Thymus (tissue), 11 donors: ENCODE data around the gene ZNF275. TPM values are rescaled to one million over a fixed set of nuclear protein-coding genes. Genes with fewer than 3 reads are reported as not detected.

Experiments used
- DNase-seq, 9 donors: peaks; one replicate each; pipeline ENCODE4 v3.0.0-alpha.2; 2013; ENCODE audit warnings: low spot score in 9 of 9, low read depth in 6 of 9, missing footprints in 1 of 9
- H3K27ac ChIP-seq, 2 donors: one replicate each; pipeline ENCODE4 v1.5.1; 2013; ENCODE audit warnings: control low read depth in 1 of 2, low read depth in 1 of 2, low read length in 1 of 2, mild to moderate bottlenecking in 1 of 2, moderate library complexity in 1 of 2
- H3K27me3 ChIP-seq, 2 donors: one replicate each; pipeline ENCODE4 v1.5.1; 2013; ENCODE audit warnings: low read length in 1 of 2; ENCODE audit not compliant: control insufficient read depth in 2 of 2, insufficient read depth in 1 of 2
- H3K36me3 ChIP-seq, 2 donors: one replicate each; pipeline ENCODE4 v1.5.1; 2013; ENCODE audit warnings: low read length in 1 of 2, mild to moderate bottlenecking in 1 of 2, moderate library complexity in 1 of 2; ENCODE audit not compliant: control insufficient read depth in 2 of 2, insufficient read depth in 2 of 2
- H3K4me1 ChIP-seq, 2 donors: one replicate each; pipeline ENCODE4 v1.5.1; 2013; ENCODE audit warnings: low read length in 2 of 2; ENCODE audit not compliant: control insufficient read depth in 2 of 2, insufficient read depth in 2 of 2
- H3K4me3 ChIP-seq, 2 donors: one replicate each; pipeline ENCODE4 v1.5.1; 2013; ENCODE audit warnings: low read length in 2 of 2, control low read depth in 1 of 2, mild to moderate bottlenecking in 1 of 2
- H3K9me3 ChIP-seq, 2 donors: one replicate each; pipeline ENCODE4 v1.5.1; 2013; ENCODE audit warnings: low read length in 1 of 2, mild to moderate bottlenecking in 1 of 2; ENCODE audit not compliant: control insufficient read depth in 2 of 2, insufficient read depth in 1 of 2
- WGBS: extraction: QIAGEN DNeasy Blood & Tissue Kit; methylation state at CpG from one replicate; pipeline ENCODE4 v1.1.7; 2013; 5-methylcytosine and 5-hydroxymethylcytosine counted together
- polyA plus RNA-seq: library from polyadenylated mRNA; stranded (reverse); fragments of 200-250 nt; gene quantifications from one replicate; pipeline ENCODE4 v1.2.3, GENCODE V29; 2013
- total RNA-seq: library from RNA; stranded (reverse); fragments of 120-200 nt; gene quantifications from one replicate; pipeline ENCODE4 v1.2.4, GENCODE V29; 2013
- donor health status: healthy.

Gene ZNF275
- total and polyA plus RNA-seq, 2 donors = 3.7 to 4.5 TPM

DNA sequence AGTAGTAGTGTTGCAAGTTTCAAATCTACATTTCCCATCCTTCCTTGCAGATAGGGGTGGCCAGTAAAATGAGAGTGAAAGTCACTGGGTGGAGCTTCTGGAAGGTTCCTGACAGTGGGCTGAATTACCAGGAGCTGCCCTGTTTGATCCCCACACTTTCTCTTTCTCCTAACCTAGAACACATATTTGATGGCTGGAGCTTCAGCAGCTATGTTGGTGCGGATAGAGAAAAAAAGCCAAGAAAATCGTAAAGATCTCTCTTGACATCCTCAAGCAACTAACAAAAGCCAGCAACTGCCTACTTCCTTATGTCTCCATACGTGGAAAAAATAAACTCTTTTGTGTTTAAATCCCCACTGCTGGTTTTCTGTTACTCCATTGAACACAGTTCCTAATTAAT, 32.2 kb downstream of the ZNF275 start:
- H3K36me3 ChIP-seq = no peaks in the 10 kb centered on the region
- no peak for DNase-seq
- 92% methylated on average over 3 of the region's 3 CpGs for WGBS
- no peaks in the 10 kb centered on the region for H3K9me3 ChIP-seq
- H3K4me3 ChIP-seq = no peak overlapping the region
- H3K27ac ChIP-seq = no peak overlapping the region
- H3K4me1 ChIP-seq = no peaks in the 10 kb centered on the region
- no peaks in the 10 kb centered on the region for H3K27me3 ChIP-seq

DNA sequence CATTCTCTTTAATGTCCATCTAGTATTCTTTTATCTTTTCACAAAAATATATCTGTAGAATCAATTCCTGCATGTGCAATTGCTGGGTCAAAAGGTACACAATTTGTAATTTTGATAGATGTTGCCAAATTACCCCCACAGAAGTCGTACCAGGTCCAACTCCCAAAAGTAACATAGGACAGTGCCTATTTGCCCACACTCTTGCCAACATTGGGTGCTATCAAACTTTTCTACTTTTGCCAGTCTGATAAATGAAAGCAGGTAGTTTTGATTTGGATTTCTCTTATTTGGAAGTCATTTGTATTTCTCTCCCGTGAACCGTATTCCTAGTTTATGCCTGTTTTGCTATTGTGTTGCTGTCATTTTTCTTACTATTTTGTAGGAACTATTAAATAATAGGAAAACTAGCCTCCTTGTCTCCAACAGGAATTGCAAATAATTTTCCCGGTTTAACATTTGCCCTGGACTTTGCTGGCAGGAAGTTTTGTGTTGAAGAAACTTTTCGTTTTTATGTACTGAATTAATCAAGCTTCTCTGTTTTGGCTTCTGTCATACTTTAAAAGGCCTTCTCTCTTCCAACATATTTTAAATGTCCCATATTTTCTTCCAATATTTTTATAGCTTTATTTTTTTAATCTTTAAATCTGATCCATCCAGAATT, 33.1 kb downstream of the ZNF275 start:
- DNase-seq = no peak
- 93% methylated on average over 5 of the region's 5 CpGs for WGBS
- Histone ChIP-seq H3K36me3 (no peaks in the 10 kb centered on the region), H3K4me1 (no peaks in the 10 kb centered on the region), H3K4me3 (no peak overlapping the region), H3K27me3 (no peaks in the 10 kb centered on the region), H3K9me3 (no peaks in the 10 kb centered on the region), H3K27ac (no peak overlapping the region)

DNA sequence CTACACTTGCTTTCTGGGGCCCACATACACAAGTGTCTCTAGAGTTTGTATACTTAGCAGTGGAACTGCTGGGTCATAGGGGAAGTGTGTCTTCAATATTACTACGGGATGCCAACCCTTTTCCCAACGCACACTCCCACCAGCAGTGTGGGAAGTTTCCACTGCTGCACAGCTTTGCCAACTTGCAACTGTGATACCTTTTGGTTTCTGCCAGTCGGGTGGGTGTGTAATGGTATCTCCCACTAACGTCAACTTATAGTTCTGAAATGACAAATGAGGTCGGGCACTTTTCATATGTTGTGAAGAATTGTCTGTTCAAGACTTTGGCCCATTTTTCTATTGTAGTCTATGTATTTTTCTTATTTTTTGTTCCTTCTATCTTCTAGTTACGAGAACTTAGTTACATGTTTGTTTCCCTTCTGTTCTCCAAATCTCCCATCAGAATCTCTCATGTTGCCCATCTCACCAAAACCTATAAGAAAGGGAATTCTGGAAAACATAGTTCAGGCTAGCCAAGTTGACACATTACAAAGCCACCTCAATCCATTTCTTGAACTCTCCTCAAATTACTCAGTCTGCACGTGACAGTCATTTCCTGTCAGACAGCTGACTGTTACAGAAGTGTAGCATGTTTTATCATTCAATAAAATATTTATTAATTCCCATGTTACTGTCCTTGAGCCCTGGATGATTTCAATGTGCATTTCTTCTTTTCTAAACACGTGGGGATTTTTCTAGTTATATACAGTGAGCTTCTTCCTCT, 36.5 kb downstream of the ZNF275 start:
- H3K4me1 ChIP-seq = no peaks in the 10 kb centered on the region
- WGBS = 68% methylated on average over 8 of the region's 8 CpGs
- no peak for DNase-seq
- H3K9me3 ChIP-seq = no peaks in the 10 kb centered on the region
- no peaks in the 10 kb centered on the region for H3K36me3 ChIP-seq
- no peak overlapping the region for H3K27ac ChIP-seq
- no peaks in the 10 kb centered on the region for H3K27me3 ChIP-seq
- no peak overlapping the region for H3K4me3 ChIP-seq

DNA sequence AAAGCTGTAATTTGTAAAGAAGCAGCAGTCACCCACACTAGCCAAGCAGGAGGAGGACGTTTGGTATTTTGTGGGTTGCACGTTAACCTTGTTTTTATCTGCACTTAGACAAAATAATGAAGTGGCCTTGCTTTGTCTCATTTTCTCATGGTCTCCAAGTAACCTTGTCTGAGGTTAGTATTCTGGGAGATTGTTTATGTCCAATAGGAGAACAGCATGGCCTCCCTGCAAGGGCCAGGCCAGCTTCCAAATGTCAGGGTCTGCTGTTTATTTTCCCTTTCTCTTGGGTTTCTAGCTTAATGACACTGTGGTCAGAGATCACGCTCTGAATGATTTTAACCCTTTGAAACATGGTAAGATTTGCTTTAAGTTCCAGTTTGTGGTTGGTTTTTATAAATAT, 37.3 kb downstream of the ZNF275 start:
- no peaks in the 10 kb centered on the region for H3K36me3 ChIP-seq
- WGBS = 89% methylated on average over 3 of the region's 3 CpGs
- peaks cover 0 to 2% of the 10 kb centered on the region in 2 donors for H3K27me3 ChIP-seq
- H3K4me1 ChIP-seq = no peaks in the 10 kb centered on the region
- no peak overlapping the region for H3K4me3 ChIP-seq
- no peak for DNase-seq
- H3K9me3 ChIP-seq = no peaks in the 10 kb centered on the region
- H3K27ac ChIP-seq = no peak overlapping the region

DNA sequence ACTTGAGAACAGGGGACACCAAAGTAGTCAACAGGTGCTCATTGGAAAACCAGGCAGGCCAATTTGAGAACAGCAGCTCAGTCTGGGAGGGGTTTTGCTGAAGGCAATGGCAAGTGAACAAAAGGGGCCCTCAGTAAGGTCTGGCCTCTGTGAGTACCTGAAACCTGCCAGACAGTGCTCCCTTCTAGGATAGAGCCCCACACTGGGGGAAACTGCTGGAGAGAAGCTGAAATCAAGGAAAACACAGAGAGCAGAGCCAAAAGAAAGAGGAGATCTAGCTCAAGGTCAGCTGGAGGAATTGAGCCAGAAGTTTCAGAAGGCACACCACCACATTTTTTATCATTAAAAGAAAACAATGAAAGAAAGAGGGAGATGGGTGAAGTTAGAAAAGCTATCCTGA, 39.0 kb downstream of the ZNF275 start:
- no peak for DNase-seq
- Histone ChIP-seq H3K27me3 (peaks cover 0 to 2% of the 10 kb centered on the region in 2 donors), H3K36me3 (no peaks in the 10 kb centered on the region), H3K4me1 (no peaks in the 10 kb centered on the region), H3K9me3 (no peaks in the 10 kb centered on the region), H3K27ac (no peak overlapping the region), H3K4me3 (no peak overlapping the region)

DNA sequence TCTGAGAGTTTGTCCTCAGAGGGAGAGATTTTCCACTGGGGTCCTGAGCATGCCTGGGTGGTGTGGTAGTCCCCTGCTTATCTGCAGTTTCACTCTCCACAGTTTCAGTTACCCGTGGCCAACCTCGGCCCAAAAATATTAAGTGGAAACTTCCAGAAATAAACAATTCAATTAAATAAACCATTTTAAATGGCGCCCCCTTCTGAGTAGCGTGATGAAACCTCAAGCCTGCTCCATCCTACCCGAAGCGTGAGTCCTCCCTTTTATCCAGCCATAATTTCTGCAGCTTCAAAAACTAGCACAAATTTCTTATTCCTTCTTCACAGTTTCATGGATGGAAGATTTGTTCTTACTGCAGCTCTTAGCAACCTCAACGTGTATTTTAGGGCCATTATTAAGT, 40.5 kb downstream of the ZNF275 start:
- WGBS = 83% methylated on average over 7 of the region's 7 CpGs
- no peak overlapping the region for H3K4me3 ChIP-seq
- no peaks in the 10 kb centered on the region for H3K9me3 ChIP-seq
- H3K4me1 ChIP-seq = no peaks in the 10 kb centered on the region
- peaks cover 0 to 2% of the 10 kb centered on the region in 2 donors for H3K27me3 ChIP-seq
- DNase-seq = no peak
- no peaks in the 10 kb centered on the region for H3K36me3 ChIP-seq
- no peak overlapping the region for H3K27ac ChIP-seq

DNA sequence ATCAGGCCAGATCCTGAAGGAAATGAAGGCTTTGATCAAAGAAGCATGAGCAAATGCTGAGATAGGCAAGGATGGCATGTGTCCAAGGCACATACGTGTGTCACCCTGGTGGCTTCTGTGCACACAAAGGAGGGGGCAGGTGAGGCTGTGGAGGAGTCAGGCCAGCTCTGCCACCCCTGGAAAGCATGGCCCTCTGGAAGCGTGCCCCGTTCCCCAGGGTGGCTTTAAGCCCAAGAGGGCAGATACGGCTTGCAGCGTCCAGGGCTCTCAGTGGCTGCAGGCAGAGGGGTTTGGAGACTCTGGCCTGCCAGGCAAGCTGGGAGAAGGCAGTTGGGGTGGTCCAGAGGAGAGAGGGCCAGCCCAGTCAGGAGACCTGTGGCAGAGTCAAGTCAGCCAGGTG, 41.6 kb downstream of the ZNF275 start:
- 90% methylated on average over 5 of the region's 5 CpGs for WGBS
- H3K9me3 ChIP-seq = no peaks in the 10 kb centered on the region

DNA sequence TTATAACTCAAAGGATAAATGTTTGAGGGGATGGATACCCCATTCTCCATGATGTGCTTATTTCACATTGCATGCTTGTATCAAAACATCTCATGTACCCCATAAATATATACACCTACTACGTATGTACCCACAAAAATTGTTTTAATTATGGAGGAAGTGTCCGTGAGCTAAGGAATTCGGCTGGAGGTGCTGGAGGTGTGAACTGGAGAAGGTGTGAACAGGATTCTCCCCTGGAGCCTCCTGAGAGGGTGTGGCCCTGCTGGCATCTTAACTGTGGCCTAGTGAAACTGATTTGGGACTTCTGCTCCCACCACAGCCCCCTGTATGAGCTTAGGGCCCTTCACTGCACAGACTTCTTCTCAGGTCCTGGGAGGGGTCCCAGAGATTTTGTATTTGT, 43.8 kb downstream of the ZNF275 start:
- no peaks in the 10 kb centered on the region for H3K4me1 ChIP-seq
- H3K4me3 ChIP-seq = no peak overlapping the region
- H3K36me3 ChIP-seq = no peaks in the 10 kb centered on the region
- DNase-seq = no peak
- H3K9me3 ChIP-seq = peaks cover 0 to 6% of the 10 kb centered on the region in 2 donors
- H3K27me3 ChIP-seq = peaks cover 0 to 2% of the 10 kb centered on the region in 2 donors
- H3K27ac ChIP-seq = no peak overlapping the region
- over 99% methylated on average over 3 of the region's 3 CpGs for WGBS

More for the DNA sequence above, 41.6 kb downstream of the ZNF275 start:
- Histone ChIP-seq H3K36me3 (no peaks in the 10 kb centered on the region), H3K4me3 (no peak overlapping the region), H3K27ac (no peak overlapping the region), H3K4me1 (no peaks in the 10 kb centered on the region), H3K27me3 (peaks cover 0 to 2% of the 10 kb centered on the region in 2 donors)
- no peak for DNase-seq

DNA sequence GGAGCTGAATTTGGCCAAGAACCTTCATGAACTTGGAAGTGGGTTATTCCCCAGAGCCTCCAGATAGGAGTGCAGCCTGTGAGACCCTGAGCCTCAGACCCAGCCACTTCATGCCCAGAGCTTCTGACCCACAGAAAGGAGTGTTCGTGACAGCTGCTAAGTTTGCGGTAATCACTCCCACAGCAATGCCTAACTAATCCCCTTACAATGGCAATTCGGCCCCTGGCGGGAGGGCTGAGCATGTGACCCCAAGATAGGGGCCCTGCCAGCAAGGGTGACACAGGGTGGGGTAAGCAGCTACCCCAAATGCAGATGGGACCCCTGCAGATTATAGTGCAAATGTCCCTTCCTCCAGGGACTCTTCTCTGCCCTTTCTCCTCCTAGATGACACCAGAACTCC, 44.7 kb downstream of the ZNF275 start:
- H3K4me3 ChIP-seq = no peak overlapping the region
- WGBS = 99% methylated on average over 4 of the region's 4 CpGs
- peaks cover 0 to 2% of the 10 kb centered on the region in 2 donors for H3K27me3 ChIP-seq
- no peaks in the 10 kb centered on the region for H3K4me1 ChIP-seq
- no peak overlapping the region for H3K27ac ChIP-seq
- no peak for DNase-seq
- no peaks in the 10 kb centered on the region for H3K36me3 ChIP-seq
- H3K9me3 ChIP-seq = peaks cover 0 to 6% of the 10 kb centered on the region in 2 donors
